GM23338 (cell line): ENCODE measurements around the gene GLB1L3. TPM values are rescaled to one million over a fixed set of nuclear protein-coding genes. Genes with fewer than 3 reads are reported as not detected.

Source experiments
- ATAC-seq: fragments of 200-7000 bp; cut with Tn5 transposase; 3 replicates; pipeline ENCODE4 v1.9.1; 2020
- DNase-seq: peaks from one replicate; pipeline ENCODE4 v3.0.0-alpha.2; 2015; ENCODE audit warnings: low spot score
- H2AFZ ChIP-seq: fragments of 200-600 bp; sonication (generic); 2 replicates; pipeline ENCODE4 v1.8.0; 2016; ENCODE audit warnings: antibody characterized with exemption, mild to moderate bottlenecking, moderate library complexity
- H3F3A ChIP-seq: fragments of 200-600 bp; sonication (generic); replicated peaks from 2 replicates; pipeline ENCODE4 v1.8.0; 2017; ENCODE audit warnings: antibody characterized with exemption, mixed run types, low read depth
- H3K27ac ChIP-seq: fragments of 200-600 bp; sonication (generic); 2 replicates; pipeline ENCODE4 v1.6.1; 2016; ENCODE audit warnings: low read depth
- H3K27me3 ChIP-seq: fragments of 200-600 bp; sonication (generic); 2 replicates; pipeline ENCODE4 v1.8.0; 2016; ENCODE audit warnings: mild to moderate bottlenecking, mixed run types, moderate library complexity; ENCODE audit not compliant: insufficient read depth
- H3K36me3 ChIP-seq: fragments of 200-600 bp; sonication (generic); 2 replicates; pipeline ENCODE4 v1.8.0; 2016; ENCODE audit warnings: mild to moderate bottlenecking; ENCODE audit not compliant: insufficient read depth
- H3K4me1 ChIP-seq: fragments of 200-600 bp; sonication (generic); 2 replicates; pipeline ENCODE4 v1.8.0; 2016; ENCODE audit warnings: mild to moderate bottlenecking, moderate library complexity; ENCODE audit not compliant: insufficient read depth
- H3K4me2 ChIP-seq: fragments of 200-600 bp; sonication (generic); 2 replicates; pipeline ENCODE4 v1.7.1; 2017; ENCODE audit warnings: mixed run types
- H3K4me3 ChIP-seq: fragments of 200-600 bp; sonication (generic); 2 replicates; pipeline ENCODE4 v1.6.1; 2016; ENCODE audit warnings: mixed run types
- H3K79me2 ChIP-seq: fragments of 200-600 bp; sonication (generic); replicated peaks from 2 replicates; pipeline ENCODE4 v1.8.0; 2017; ENCODE audit warnings: mild to moderate bottlenecking; ENCODE audit not compliant: insufficient read depth
- H3K9me2 ChIP-seq: fragments of 200-600 bp; sonication (generic); 2 replicates; pipeline ENCODE4 v1.8.0; 2017; ENCODE audit not compliant: insufficient read depth
- H4K20me1 ChIP-seq: fragments of 200-600 bp; sonication (generic); replicated peaks from 2 replicates; pipeline ENCODE4 v1.8.0; 2017; ENCODE audit warnings: mild to moderate bottlenecking; ENCODE audit not compliant: insufficient read depth
- H3K27ac Mint-ChIP-seq: 2 replicates; pipeline ENCODE4 v1.8.0; 2020; ENCODE audit warnings: inconsistent platforms, mild to moderate bottlenecking, moderate library complexity, mixed read lengths
- H3K27me3 Mint-ChIP-seq: 3 replicates; pipeline ENCODE4 v1.8.0; 2022; ENCODE audit warnings: low read depth, mild to moderate bottlenecking, moderate library complexity, mixed read lengths, inconsistent platforms; ENCODE audit not compliant: insufficient read depth, poor library complexity
- H3K36me3 Mint-ChIP-seq: 3 replicates; pipeline ENCODE4 v1.8.0; 2021; ENCODE audit warnings: low read depth, mild to moderate bottlenecking, inconsistent platforms, moderate library complexity, mixed read lengths
- H3K4me1 Mint-ChIP-seq: 3 replicates; pipeline ENCODE4 v1.8.0; 2020; ENCODE audit warnings: mild to moderate bottlenecking, inconsistent platforms, mixed read lengths
- H3K4me3 Mint-ChIP-seq: 3 replicates; pipeline ENCODE4 v1.8.0; 2021; ENCODE audit warnings: moderate library complexity, mild to moderate bottlenecking, inconsistent platforms, mixed read lengths
- H3K9me3 Mint-ChIP-seq: 3 replicates; pipeline ENCODE4 v1.8.0; 2020; ENCODE audit warnings: moderate library complexity, mild to moderate bottlenecking, inconsistent platforms, mixed read lengths
- CREB1 ChIP-seq: fragments of 250-450 bp; sonication (Bioruptor Pico); IDR thresholded peaks from 2 replicates; pipeline ENCODE4 v1.5.0; 2020; ENCODE audit warnings: low read depth, mild to moderate bottlenecking, moderate library complexity
- CTCF ChIP-seq, 2 experiments: fragments of 200-600 bp in 1 of 2; sonication (generic) in 1 of 2; conservative IDR thresholded peaks; 2 replicates each; pipeline versions ENCODE4 v1.5.1 to v1.6.1; 2016 to 2017; ENCODE audit warnings: antibody characterized with exemption in 2 of 2, low read depth in 2 of 2, mild to moderate bottlenecking in 2 of 2, moderate library complexity in 1 of 2
- ETS1 ChIP-seq: IDR thresholded peaks from 2 replicates; pipeline ENCODE4 v1.6.1; 2016; ENCODE audit warnings: antibody characterized with exemption
- EZH2phosphoT487 ChIP-seq: fragments of 200-600 bp; sonication (generic); IDR thresholded peaks from one replicate; pipeline ENCODE4 v1.8.1; 2018; ENCODE audit warnings: antibody characterized with exemption; ENCODE audit not compliant: unreplicated experiment
- JUNB ChIP-seq: IDR thresholded peaks from one replicate; pipeline ENCODE4 v1.6.1; 2016; ENCODE audit warnings: antibody characterized with exemption; ENCODE audit not compliant: unreplicated experiment
- NANOG ChIP-seq: IDR thresholded peaks from 2 replicates; pipeline ENCODE4 v1.6.1; 2016; ENCODE audit warnings: antibody characterized with exemption, borderline replicate concordance
- POLR2AphosphoS5 ChIP-seq: IDR thresholded peaks from 2 replicates; pipeline ENCODE4 v1.6.1; 2016; ENCODE audit warnings: antibody characterized with exemption, low read depth
- REST ChIP-seq: IDR thresholded peaks from one replicate; pipeline ENCODE4 v1.6.1; 2018; ENCODE audit warnings: antibody characterized with exemption; ENCODE audit not compliant: unreplicated experiment
- STAT1 ChIP-seq: IDR thresholded peaks from one replicate; pipeline ENCODE4 v1.6.1; 2016; ENCODE audit warnings: antibody characterized with exemption; ENCODE audit not compliant: unreplicated experiment
- ZNF114 ChIP-seq: fragments of 250-450 bp; sonication (Bioruptor Pico); IDR thresholded peaks from 2 replicates; pipeline ENCODE4 v1.5.0; 2020; ENCODE audit warnings: mild to moderate bottlenecking, moderate library complexity
- ZNF331 ChIP-seq: fragments of 250-450 bp; sonication (Bioruptor Pico); IDR thresholded peaks from 2 replicates; pipeline ENCODE4 v1.5.0; 2020; ENCODE audit warnings: low read depth, mild to moderate bottlenecking, moderate library complexity
- ZNF462 ChIP-seq: fragments of 250-450 bp; sonication (Bioruptor Pico); IDR thresholded peaks from 2 replicates; pipeline ENCODE4 v1.5.0; 2020; ENCODE audit warnings: mild to moderate bottlenecking, moderate library complexity
- polyA plus RNA-seq: library from polyadenylated mRNA; unstranded; fragments of >200 nt; fragmentation: Nextera tagmentation; extraction: Ambion mirVana; gene quantifications from 2 replicates; pipeline ENCODE4 v1.2.1, GENCODE V29; 2016
- total RNA-seq: library from RNA; depleted of rRNA; stranded (reverse); fragments of >200 nt; shearing (Covaris generic); gene quantifications from 2 replicates; pipeline ENCODE4 v1.2.3, GENCODE V29; 2014

The GLB1L3 gene
- total and polyA plus RNA-seq, 2 experiments from 2014 or later = 28.8 to 33.1 TPM

GRCh38 chr11:134267966-134268365 is 8.2 kb upstream of the GLB1L3 start:
- ATAC-seq = no peak
- Mint-ChIP-seq H3K4me3 (peak overlapping the region; percentile 7; the same call in 1 of the 3 replicates), H3K36me3 (peaks cover 36% of the 10 kb centered on the region), H3K9me3 (no peaks in the 10 kb centered on the region), H3K27ac (peak overlapping the region; percentile 81), H3K27me3 (peaks cover 18% of the 10 kb centered on the region), H3K4me1 (peaks cover 76% of the 10 kb centered on the region)
- Histone ChIP-seq H3K4me1 (peaks cover 60% of the 10 kb centered on the region), H3K27me3 (no peaks in the 10 kb centered on the region), H3K9me2 (no peaks in the 10 kb centered on the region), H3F3A (0 out of 2 replicates have a peak, but pooled peaks cover 10% of the 10 kb centered on the region), H3K4me2 (peak overlapping the region; percentile 38), H3K27ac (no peak overlapping the region; the same call in 1 of the 2 replicates), H3K79me2 (peaks cover 71% of the 10 kb centered on the region), H2AFZ (no peak overlapping the region), H4K20me1 (0 out of 2 replicates have a peak, but pooled peaks cover 4% of the 10 kb centered on the region), H3K36me3 (peaks cover 13% of the 10 kb centered on the region), H3K4me3 (no peak overlapping the region)
- TF ChIP-seq ZNF114 = no peak
- TF ChIP-seq NANOG = no peak
- TF ChIP-seq STAT1 = no peak
- TF ChIP-seq ETS1 = no peak
- TF ChIP-seq POLR2AphosphoS5 = no peak
- no peak for TF ChIP-seq CTCF (conservative IDR thresholded peaks at IDR 0.05; ENCODE audit: low read depth in 2 of 2)
- TF ChIP-seq ZNF331 (CRISPR knock-in tag) = no peak
- no peak for TF ChIP-seq ZNF462 (CRISPR knock-in tag)
- TF ChIP-seq EZH2phosphoT487 = no peak
- TF ChIP-seq JUNB = no peak
- TF ChIP-seq REST = no peak
- no peak for TF ChIP-seq CREB1 (CRISPR knock-in tag)
- no peak for DNase-seq
